Activated CD4-positive, CD25-positive, alpha-beta regulatory T cell treated with anti-CD3 and anti-CD28 coated beads, Interleukin-2, amount 50 U/mL, for 24 hours (primary cell): ENCODE data around the gene PRKRIP1.
"Not testable (repeated sequence)": the region's sequence is repeated elsewhere in the genome, so short reads cannot be mapped to it uniquely, and the experiment has no call there.

Experiments used
- ATAC-seq, 2 donors: fragments of 150-1000 bp; cut with Tn5 transposase; one replicate each; pipeline ENCODE4 v1.10.0; 2021; ENCODE audit warnings: mild to moderate bottlenecking in 1 of 2, moderate library complexity in 1 of 2

Gene PRKRIP1

GRCh38 chr7:102404005-102404861, 8.1 kb downstream of the PRKRIP1 start:
- peak; percentile 95 to 97 for ATAC-seq

DNA sequence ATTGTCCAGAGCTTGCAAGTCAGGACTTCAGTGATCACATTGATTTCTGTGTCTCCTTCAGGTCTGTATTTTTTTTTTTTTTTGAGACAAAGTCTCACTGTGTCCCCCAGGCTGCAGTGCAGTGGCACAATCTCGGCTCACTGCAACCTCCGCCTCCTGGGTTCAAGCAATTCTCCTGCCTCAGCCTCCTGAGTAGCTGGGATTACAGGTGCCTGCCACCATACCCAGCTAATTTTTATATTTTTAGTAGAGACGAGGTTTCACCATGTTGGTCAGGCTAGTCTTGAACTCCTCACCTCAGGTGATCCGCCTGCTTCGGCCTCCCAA, 8.7 kb downstream of the PRKRIP1 start:
- ATAC-seq, result not testable (repeated sequence)

DNA sequence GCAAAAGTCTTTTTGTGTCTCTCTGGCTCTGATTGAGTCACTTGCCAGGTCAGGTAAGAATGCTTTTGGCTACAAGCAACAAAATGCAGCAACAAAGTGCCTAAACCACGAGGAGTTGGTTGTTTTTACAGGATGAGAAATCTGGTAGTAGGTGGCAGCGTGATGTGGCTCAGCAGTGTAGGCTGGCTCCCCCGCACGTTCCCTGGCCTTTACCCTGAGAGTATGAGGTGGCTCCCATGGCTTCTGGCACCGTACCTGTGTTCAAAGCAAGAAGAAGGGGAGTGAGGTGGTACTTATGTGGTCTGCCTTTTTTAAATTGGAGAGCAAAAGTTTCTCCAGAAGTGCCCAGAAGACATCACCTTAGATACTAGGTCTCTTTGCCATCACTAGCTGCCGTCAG, 11.7 kb downstream of the PRKRIP1 start:
- ATAC-seq, result no peak

DNA sequence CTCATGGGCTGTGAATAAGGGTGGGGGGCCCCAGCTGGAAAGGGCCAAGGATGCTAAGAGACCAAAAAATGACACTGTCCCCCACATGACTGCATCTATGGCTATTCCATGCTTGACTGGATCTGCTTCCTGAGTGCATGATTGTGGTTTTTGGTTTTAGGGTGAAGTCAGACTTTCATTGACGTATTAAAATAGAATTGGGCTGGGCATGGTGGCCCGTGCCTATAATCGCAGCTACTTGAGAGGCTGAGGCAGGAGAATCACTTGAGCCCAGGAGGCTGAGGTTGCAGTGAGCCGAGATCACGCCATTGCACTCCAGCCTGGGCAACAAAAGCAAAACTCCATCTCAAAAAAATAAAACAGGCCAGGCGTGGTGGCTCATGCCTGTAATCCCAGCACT, 12.4 kb downstream of the PRKRIP1 start:
- ATAC-seq, result not testable (repeated sequence)

DNA sequence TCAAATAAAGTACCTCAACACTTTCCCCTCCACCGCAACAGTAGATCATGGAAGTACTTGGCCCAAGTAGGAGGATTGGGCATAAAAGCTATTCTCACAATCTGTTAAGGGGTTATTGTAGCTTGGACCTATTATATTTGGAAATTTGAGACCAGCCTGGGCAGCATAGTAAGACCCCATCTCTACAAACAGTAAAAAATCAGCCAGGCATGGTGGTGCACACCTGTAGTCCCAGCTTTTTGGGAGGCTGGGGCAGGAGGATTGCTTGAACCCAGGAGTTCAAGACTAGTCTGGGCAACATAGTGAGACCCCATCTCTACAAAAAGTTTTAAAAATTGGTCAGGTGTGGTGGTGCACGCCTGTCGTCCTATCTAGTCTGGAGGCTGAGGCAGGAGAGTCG, 13.2 kb downstream of the PRKRIP1 start:
- no peak for ATAC-seq

GRCh38 chr7:102410123-102410522, 14.0 kb downstream of the PRKRIP1 start:
- ATAC-seq, result no peak

DNA sequence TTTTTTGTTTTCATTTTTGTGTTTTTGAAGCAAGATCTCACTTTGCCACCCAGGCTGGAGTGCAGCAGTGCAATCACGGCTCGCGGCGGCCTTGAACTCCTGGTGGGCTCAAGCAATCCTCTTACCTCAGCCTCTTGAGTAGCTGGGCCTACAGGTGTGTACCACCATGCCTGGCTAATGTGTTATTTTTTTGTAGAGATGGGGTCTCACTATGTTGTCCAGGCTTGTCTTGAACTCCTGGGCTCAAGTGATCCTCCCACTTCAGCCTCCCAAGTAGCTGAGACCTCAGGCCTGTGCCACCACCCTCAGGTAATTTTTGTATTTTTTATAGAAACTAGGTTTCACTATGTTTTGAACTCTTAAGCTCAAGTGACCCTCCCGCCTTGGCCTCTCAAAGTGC, 14.8 kb downstream of the PRKRIP1 start:
- no peak for ATAC-seq

DNA sequence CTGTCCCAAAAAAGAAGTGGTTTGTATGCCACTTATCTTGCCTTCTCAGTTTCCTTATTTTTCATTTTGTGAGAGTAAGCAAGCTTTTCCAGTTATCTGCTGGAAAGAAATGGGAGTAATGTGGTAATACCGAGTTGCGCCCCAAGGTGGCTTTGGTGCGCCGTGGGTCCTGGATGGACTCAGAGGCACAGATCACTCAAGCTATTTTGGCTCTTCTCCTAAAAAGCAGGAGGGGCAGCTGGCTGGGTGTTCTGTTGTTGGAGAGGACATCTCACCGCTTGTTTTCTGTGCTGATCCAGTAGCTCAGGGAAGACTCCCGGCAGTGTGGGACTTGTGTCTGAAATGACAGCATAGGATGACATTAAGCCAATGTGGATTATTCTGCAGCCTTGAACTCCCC, 16.4 kb downstream of the PRKRIP1 start:
- no peak for ATAC-seq

- ATAC-seq, result no peak
These were observed 16.9 kb downstream of the PRKRIP1 start for GRCh38 chr7:102413091-102413490.

DNA sequence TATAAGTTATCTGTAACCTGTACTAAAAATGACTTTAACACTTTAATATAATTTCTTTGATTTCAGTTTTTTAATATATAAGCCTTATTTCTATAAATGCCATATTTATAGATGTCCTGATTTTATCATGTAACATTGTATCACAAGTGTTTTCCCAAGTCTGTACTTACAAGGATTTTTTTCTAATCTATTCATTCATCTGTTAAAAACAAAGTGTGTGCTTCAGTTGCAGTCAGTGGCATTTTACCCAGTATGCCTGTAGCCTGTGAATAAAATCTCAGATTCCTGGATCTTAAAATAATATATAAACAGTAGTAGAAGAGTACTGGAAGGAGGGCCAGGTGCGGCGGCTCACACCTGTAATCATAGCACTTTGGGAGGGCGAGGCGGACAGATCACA, 17.4 kb downstream of the PRKRIP1 start:
- ATAC-seq, result no peak

DNA sequence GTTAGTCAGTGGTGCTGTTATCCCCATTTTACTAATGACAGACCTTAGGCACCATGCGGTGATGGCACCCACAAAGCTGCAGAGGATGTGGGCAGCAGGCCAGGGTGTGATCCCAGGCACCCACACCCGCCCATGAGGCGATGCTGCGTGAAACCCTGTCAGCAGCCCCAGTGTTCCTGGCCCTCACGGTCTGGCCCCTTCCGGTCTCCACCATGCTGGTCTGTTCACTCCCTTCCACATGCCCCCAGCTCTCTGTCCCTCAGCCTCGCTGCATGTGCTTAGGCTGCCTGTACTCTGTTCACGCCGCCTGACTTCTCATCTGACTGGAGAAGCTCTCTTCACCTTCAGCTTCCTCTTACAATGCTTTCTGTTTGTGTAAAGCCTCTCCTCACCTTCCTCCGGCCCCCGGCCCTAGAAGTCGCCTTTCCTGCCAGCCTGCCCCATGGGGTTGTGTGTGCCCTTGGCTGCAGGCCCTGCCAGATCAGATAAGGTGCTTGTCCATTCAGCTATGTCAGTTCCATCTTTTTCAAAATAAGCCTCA, 19.6 kb downstream of the PRKRIP1 start:
- ATAC-seq, result peak; percentile 82 to 86

GRCh38 chr7:102416406-102416805, 20.2 kb downstream of the PRKRIP1 start:
- ATAC-seq, result no peak

DNA sequence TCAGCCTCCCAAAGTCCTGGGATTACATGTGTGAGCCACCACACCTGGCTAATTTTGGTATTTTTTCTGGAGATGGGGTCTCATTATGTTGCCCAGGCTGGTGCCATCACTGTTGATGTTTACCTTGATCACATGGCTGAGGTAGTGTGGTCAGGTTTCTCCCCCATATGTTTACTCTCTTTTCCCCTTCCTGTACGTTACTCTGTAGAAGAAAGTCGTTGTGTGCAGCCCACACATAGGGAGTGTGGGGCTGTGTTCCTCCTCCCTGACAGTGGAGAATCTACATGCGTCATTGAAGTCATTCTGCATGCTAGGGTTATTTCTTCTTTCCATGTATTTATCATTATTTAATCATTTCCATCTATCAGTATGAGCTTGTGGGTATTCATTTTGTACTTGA, 20.9 kb downstream of the PRKRIP1 start:
- peak; percentile 30 for ATAC-seq

DNA sequence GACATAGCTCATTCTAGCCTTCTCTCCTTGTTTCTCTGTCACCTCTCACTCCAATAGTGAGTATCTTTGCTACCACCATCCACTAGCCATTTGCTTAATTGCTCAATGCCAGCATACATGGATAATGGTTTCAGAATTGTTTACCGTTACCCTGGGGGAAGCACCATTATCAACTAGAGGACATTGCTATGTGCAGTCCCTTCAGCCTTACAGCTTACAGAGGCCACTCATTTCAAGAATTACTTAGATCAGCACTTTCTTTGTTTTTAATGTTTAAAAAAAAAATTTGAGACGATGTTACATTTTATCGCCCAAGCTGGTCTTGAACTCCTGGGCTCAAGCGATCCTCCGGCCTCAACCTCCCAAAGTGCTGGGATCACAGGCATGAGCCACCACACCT, 22.4 kb downstream of the PRKRIP1 start:
- no peak for ATAC-seq

GRCh38 chr7:102421706-102422240, 25.6 kb downstream of the PRKRIP1 start:
- no peak for ATAC-seq

GRCh38 chr7:102424129-102424551, 28.0 kb downstream of the PRKRIP1 start:
- no peak for ATAC-seq

DNA sequence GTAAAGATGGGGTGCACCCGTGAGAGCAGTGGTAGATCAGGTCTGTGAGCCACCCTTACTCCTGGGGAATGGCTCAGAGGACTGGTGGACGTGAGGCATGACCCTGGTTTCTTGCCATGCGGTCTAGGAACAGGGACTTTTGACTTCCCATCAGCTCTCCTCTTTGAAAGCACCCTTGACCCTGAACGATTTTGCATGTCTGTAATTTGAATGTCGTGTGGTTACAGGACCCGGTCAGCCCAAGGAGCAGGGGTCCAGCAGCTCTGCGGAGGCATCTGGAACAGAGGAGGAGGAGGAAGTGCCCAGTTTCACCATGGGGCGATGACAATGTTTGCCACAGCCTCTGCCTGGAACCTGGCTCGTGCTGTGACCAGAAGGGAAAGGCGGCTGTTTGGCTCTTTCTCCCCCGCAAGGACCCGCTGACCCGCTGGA, 28.6 kb downstream of the PRKRIP1 start:
- ATAC-seq, result no peak

GRCh38 chr7:102425639-102426267, 29.6 kb downstream of the PRKRIP1 start:
- peak; percentile 83 to 84 for ATAC-seq

DNA sequence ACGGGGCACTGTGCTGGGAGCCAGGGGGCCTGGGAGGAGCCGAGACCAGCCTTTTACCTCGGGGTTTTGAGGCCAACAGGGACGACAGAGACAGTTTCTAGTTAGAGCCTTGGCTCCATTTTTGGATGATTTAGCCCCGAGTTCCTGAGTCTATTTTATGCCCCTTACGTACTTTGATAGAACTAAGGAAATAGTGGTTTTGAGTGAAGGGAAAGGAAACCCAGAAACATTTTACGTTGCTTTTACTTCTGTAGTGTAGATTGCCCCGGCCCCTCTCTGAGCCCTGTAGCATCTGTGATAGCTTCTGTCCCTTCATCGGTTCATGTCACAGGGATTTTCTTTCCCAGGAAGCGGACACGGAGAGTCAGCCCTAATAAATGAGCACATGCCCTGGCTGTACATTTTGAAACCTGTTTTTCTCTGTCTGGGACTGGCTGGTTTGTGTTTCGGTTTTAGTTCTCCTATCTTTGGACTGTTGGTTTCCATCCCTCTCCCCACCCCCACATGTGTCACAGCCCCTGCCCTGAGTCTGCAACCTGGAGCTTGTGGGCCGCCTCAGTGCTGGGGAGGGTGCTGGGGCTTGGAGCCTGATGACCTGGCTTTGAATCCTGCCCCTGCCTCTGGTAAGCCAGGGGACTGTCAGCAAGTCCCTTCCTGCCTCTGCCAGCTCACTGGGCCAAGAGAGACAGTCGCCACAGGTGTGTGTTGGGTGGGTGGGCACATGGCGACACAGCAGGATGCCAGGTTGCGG, 30.3 kb downstream of the PRKRIP1 start:
- peak; percentile 86 to 89 for ATAC-seq

- no peak for ATAC-seq
These were observed 30.8 kb downstream of the PRKRIP1 start for GRCh38 chr7:102427019-102427405.

DNA sequence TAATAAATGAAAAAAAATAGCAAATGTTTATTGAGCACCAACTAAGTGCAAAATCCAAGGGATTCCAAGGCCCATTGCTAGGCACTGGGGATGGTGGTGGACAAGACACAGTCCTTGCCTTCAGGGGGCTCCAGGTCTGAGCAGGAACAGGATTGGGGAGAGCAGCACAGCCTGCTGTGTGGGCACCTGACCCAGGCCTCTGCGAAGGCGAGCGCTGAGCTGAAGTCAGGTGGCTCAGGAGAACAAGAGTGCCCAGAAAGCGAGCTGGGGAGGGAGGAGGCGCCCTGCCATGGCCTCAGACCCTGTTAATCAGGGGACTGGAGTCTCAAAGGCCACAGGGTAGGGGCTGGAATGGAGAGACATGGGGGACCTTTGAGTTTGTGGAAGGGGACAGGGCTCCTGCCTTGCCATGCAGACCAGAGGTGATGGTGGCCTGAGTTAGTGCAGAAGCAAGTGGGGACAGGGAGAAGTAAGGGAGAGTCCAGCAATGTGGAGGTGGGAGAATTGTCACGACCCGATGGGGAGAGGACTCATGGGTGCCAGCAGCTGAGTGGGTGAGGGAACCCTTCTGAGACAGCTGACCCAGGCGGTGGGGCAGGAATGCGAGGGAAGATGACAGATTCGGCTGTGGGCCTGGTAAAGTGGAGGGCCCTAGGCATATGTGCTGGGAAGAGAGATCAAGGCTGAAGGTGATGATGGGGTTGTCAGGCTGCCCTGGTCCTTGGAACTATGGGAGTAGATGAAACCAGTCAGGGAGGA, 33.2 kb downstream of the PRKRIP1 start:
- ATAC-seq, result no peak

DNA sequence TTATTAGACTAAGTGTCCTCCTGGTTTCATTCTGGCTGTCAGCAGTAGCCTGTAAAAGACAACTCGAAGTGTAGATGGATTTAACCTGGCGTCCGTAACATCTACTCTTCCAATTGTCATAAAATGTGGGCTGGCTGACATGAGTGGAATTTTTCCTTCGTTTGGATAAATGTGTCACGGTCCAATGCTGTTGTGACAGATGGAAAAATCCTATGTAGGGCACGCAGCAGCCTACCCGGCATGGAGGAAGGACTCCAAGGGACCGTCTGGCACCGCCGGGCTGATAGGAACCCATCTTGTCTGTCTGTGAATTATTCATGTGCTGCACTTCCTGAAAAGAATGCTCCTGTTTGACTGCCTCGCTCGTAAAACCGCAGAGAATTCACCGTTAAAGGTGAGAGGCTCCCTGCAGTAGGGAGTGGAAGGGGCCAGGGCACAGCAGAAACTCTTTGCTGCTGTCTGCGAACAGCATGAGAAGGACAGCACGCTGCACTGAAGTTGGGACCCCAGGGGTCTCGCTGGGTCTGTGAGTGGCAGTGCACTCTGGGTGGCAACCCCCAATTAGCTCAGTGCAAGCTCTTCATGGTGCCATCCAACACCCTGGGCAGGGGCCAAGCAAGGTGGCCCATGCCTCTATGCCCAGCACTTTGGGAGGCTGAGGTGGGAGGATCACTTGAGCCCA, 35.6 kb downstream of the PRKRIP1 start:
- peak; percentile 29 to 42 for ATAC-seq
